ENCODE results near the gene STAT3. TPM values are rescaled to one million over a fixed set of nuclear protein-coding genes. Genes with fewer than 3 reads are reported as not detected.

STAT3 gene
- total and polyA plus RNA-seq, 9 of the 15 experiments (the other 6 are each of a cell fraction or from before 2014, with no cell fraction given), result 90.0 to 179 (median 114) TPM

DNA sequence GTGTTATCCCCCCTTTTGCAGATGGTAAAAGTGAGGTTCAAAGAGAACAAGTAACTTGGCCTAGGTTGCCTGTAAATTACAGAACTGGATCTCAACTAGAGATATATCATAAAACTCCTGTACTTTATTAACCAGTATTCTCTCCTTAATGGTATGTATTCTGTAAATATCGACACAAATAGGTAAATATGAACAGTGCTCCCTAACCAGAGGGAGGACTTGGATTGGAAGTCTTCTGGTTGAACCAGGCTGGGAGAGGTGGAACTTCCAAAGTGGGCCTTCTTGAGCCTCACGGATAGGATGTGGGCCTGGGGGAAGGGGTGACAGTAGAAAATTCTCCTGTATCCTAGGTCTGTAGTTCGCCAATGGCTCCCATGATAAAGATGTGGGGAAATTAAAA, 92.2 kb downstream of the STAT3 start:
- H4K20me1 ChIP-seq (replicated peaks; ENCODE audit: control insufficient read depth, insufficient read depth, low read length), result no peaks in the 10 kb centered on the region
- no peak overlapping the region for H3K27ac ChIP-seq (ENCODE audit: extremely low read depth, low read depth, low read length)
- ChIA-PET CTCF (ENCODE audit: low intra/inter-chr PET ratio) (no interaction called here), POLR2A (interaction anchor here (1.9 kb wide), 1 partner anchor 10 kb away, joined by 6 read pairs; no protein-coding TSS in a partner anchor)
- peaks cover 87% of the 10 kb centered on the region for H3K36me3 ChIP-seq (ENCODE audit: control insufficient read depth, insufficient read depth, low read length)
- H3K79me2 ChIP-seq (ENCODE audit: control insufficient read depth, insufficient read depth, low read length), result peaks cover 72% of the 10 kb centered on the region
- no peaks in the 10 kb centered on the region for H3K9me1 ChIP-seq (ENCODE audit: control insufficient read depth, insufficient read depth, low read length)
- intact Hi-C loops (cut with micrococcal nuclease), result no loop called here
- 84% methylated on average over 3 of the region's 3 CpGs for WGBS (ENCODE audit: insufficient coverage, low coverage, missing lambda C conversion rate)
- H3K27me3 ChIP-seq (ENCODE audit: control insufficient read depth in 2 of 2, insufficient read depth in 2 of 2, low read length in 2 of 2), result no peaks in the 10 kb centered on the region
- BruUV-seq (replicated peaks), result no TSS peak
- H2AFZ ChIP-seq (ENCODE audit: low read depth, low read length), result no peak overlapping the region
- no peak overlapping the region; the same call in 1 of the 2 replicates for H3K4me2 ChIP-seq (ENCODE audit: insufficient read depth, low read length)
- DNase-seq (ENCODE audit: extremely low read depth in 1 of 4, low spot score in 3 of 4) (no peak), FAIRE-seq (no peak), ATAC-seq (no peak)
- no peak overlapping the region for H3K9ac ChIP-seq (ENCODE audit: insufficient read depth in 1 of 2, low read depth in 2 of 2, low read length in 2 of 2)
- no peaks in the 10 kb centered on the region for H3K9me3 ChIP-seq (replicated peaks; ENCODE audit: control insufficient read depth, insufficient read depth, low read depth, low read length)
- in situ Hi-C loops (cut with MboI), result no loop called here
- peaks cover 12 to 23% of the 10 kb centered on the region in 2 experiments for H3K4me1 ChIP-seq (replicated peaks in 1 of 2; ENCODE audit: control insufficient read depth in 2 of 2, insufficient read depth in 2 of 2, low read length in 2 of 2)
- TF ChIP-seq ZNF277 (CRISPR knock-in tag; IDR thresholded peaks at IDR 0.05; ENCODE audit: borderline replicate concordance) (no peak), ZNF408 (CRISPR knock-in tag; IDR thresholded peaks at IDR 0.05; ENCODE audit: low read depth) (no peak), PYGO2 (tag; IDR thresholded peaks at IDR 0.05) (no peak), RB1 (IDR thresholded peaks at IDR 0.05; ENCODE audit: low read depth) (no peak)
- no peak overlapping the region for H3K4me3 ChIP-seq
